Endothelial cell of umbilical vein (primary cell): ENCODE data around the gene MACROH2A2. TPM values are rescaled to one million over a fixed set of nuclear protein-coding genes. Genes with fewer than 3 reads are reported as not detected.

ENCODE experiments used
- BruUV-seq: library from RNA; stranded (reverse); fragments of 400-500 nt; replicated peaks from 2 replicates; lab custom pipeline; 2021; lab: Mats Ljungman, UMichigan
- CTCF ChIA-PET: fragments of 300-600, 350-600 bp; sonication (Branson Sonifier 250); formaldehyde crosslinking; loops from one replicate; lab custom pipeline; 2021; ENCODE audit warnings: antibody characterized with exemption, inconsistent platforms; lab: Charles Lee
- POLR2A ChIA-PET: fragments of 300-600, 350-600 bp; sonication (Branson Sonifier 250); formaldehyde crosslinking; loops from one replicate; lab custom pipeline; 2021; ENCODE audit warnings: antibody characterized with exemption, inconsistent platforms; lab: Charles Lee
- DNase-seq: peaks from one replicate; pipeline ENCODE4 v3.0.0-alpha.2; 2011; ENCODE audit warnings: low read depth, low spot score
- FAIRE-seq: peaks from 2 replicates; lab custom pipeline; 2011; peaks lifted over from hg19 to GRCh38; lab: Jason Lieb, UNC
- H2AFZ ChIP-seq: 2 replicates; pipeline ENCODE4 v1.6.0; 2012; ENCODE audit warnings: low read depth, low read length, control low read depth, inconsistent platforms
- H3K27ac ChIP-seq: 2 replicates; pipeline ENCODE4 v1.5.1; 2011; ENCODE audit warnings: low read depth, mild to moderate bottlenecking, control low read depth, low read length, moderate library complexity; ENCODE audit not compliant: insufficient read depth
- H3K27me3 ChIP-seq, 2 experiments: 2 replicates each; pipeline versions ENCODE4 v1.6.0 to v1.6.1; 2011; ENCODE audit warnings: low read length in 2 of 2, mixed read lengths in 1 of 2; ENCODE audit not compliant: control insufficient read depth in 2 of 2, insufficient read depth in 2 of 2
- H3K36me3 ChIP-seq, 2 experiments: 2 replicates in 1 of 2; 3 replicates in 1 of 2; pipeline ENCODE4 v1.5.1; 2011; ENCODE audit warnings: low read length in 2 of 2, mild to moderate bottlenecking in 1 of 2, moderate library complexity in 1 of 2; ENCODE audit not compliant: control insufficient read depth in 2 of 2, insufficient read depth in 2 of 2; ENCODE audit errors: extremely low read depth in 1 of 2
- H3K4me1 ChIP-seq: 3 replicates; pipeline ENCODE4 v1.5.1; 2011; ENCODE audit warnings: mild to moderate bottlenecking, low read length; ENCODE audit not compliant: control insufficient read depth, insufficient read depth; ENCODE audit errors: extremely low read depth
- H3K4me2 ChIP-seq: 2 replicates; pipeline ENCODE4 v1.6.1; 2011; ENCODE audit warnings: low read length, control low read depth, mixed read lengths; ENCODE audit not compliant: insufficient read depth
- H3K4me3 ChIP-seq, 3 experiments: fragments of 200-600 bp in 1 of 3; sonication (generic), shearing (Covaris generic) in 1 of 3; replicated peaks in 1 of 3; 2 replicates each; pipeline ENCODE4 v1.5.1; 2011 to 2016; ENCODE audit warnings: control low read depth in 3 of 3, low read length in 3 of 3, mild to moderate bottlenecking in 2 of 3, inconsistent platforms in 1 of 3, low read depth in 1 of 3, moderate library complexity in 1 of 3; ENCODE audit not compliant: insufficient read depth in 1 of 3
- H3K79me2 ChIP-seq: 2 replicates; pipeline ENCODE4 v1.6.0; 2012; ENCODE audit warnings: low read length, inconsistent platforms; ENCODE audit not compliant: control insufficient read depth, insufficient read depth
- H3K9ac ChIP-seq: replicated peaks from 2 replicates; pipeline ENCODE3; 2011; ENCODE audit warnings: low read length, control low read depth; ENCODE audit not compliant: insufficient read depth; ENCODE audit errors: extremely low read depth
- H3K9me1 ChIP-seq: replicated peaks from 3 replicates; pipeline ENCODE4 v1.6.0; 2011; ENCODE audit warnings: mild to moderate bottlenecking, low read length; ENCODE audit not compliant: control insufficient read depth, insufficient read depth; ENCODE audit errors: extremely low read depth
- H3K9me3 ChIP-seq: replicated peaks from 2 replicates; pipeline ENCODE4 v1.5.1; 2012; ENCODE audit warnings: low read length, inconsistent platforms; ENCODE audit not compliant: control insufficient read depth, insufficient read depth
- H4K20me1 ChIP-seq: replicated peaks from 2 replicates; pipeline ENCODE3; 2011; ENCODE audit warnings: mild to moderate bottlenecking, low read length; ENCODE audit not compliant: control insufficient read depth, insufficient read depth; ENCODE audit errors: extremely low read depth
- EZH2 ChIP-seq: IDR thresholded peaks from 2 replicates; pipeline ENCODE4 v1.6.1; 2012; ENCODE audit warnings: borderline replicate concordance, low read depth, mild to moderate bottlenecking, moderate library complexity, low read length, inconsistent platforms; ENCODE audit not compliant: severe bottlenecking
- FOS ChIP-seq: IDR thresholded peaks from 2 replicates; pipeline ENCODE4 v1.6.1; 2011; ENCODE audit warnings: mild to moderate bottlenecking, low read length, moderate library complexity, borderline replicate concordance; ENCODE audit not compliant: insufficient read depth
- GATA2 ChIP-seq: IDR thresholded peaks from 2 replicates; pipeline ENCODE4 v1.7.0; 2011; ENCODE audit warnings: low read depth, mild to moderate bottlenecking, moderate library complexity, mixed read lengths, low read length; ENCODE audit not compliant: insufficient read length, insufficient read depth
- JUN ChIP-seq: IDR thresholded peaks from 2 replicates; pipeline ENCODE4 v1.6.1; 2011; ENCODE audit warnings: borderline replicate concordance, low read depth; ENCODE audit not compliant: insufficient read length, insufficient read depth
- MAX ChIP-seq: IDR thresholded peaks from 2 replicates; pipeline ENCODE4 v1.6.1; 2011; ENCODE audit not compliant: insufficient read depth, insufficient read length
- MYC ChIP-seq: IDR thresholded peaks from one replicate; pipeline ENCODE4 v1.6.1; 2011; ENCODE audit warnings: mild to moderate bottlenecking, low read depth, low read length
- POLR2A ChIP-seq: IDR thresholded peaks from 2 replicates; pipeline ENCODE4 v1.6.1; 2012; ENCODE audit warnings: low read depth, mild to moderate bottlenecking, control low read depth, low read length
- POLR2AphosphoS5 ChIP-seq: IDR thresholded peaks from 2 replicates; pipeline ENCODE4 v1.6.1; 2012; ENCODE audit warnings: low read depth, mild to moderate bottlenecking, control low read depth, low read length, moderate library complexity; ENCODE audit not compliant: insufficient read depth
- dilution Hi-C: fragments of 300-500 bp; cut with MboI; formaldehyde crosslinking; loops from one replicate; pipeline ENCODE4 v1.15.0; 2019; ENCODE audit warnings: low sequenced_read_pairs; ENCODE audit not compliant: extremely low pct_ligation_motif_present
- intact Hi-C: fragments of 100-400 bp; cut with micrococcal nuclease; formaldehyde crosslinking; loops from one replicate; pipeline ENCODE4 v1.10.0; 2022
- polyA plus RNA-seq, 4 experiments: library from polyadenylated mRNA; depleted of rRNA in 3 of 4; stranded (reverse) in 3 of 4; unstranded in 1 of 4; fragments of >200 nt; gene quantifications; 2 replicates each; pipeline versions ENCODE4 v1.2.1 to v1.2.3, GENCODE V29; 2011 to 2012; ENCODE audit warnings: missing spikeins in 1 of 4
- total RNA-seq: library from RNA; stranded (reverse); gene quantifications from 2 replicates; pipeline ENCODE4 v1.2.3, GENCODE V29; 2021
- TF ChIP-seq, protein P1 (sequence below), 2 donors: IDR thresholded peaks; 1 replicate in 1 of 2; 2 replicates in 1 of 2; pipeline ENCODE4 v1.5.1; 2011; ENCODE audit warnings: low read length in 2 of 2, mild to moderate bottlenecking in 2 of 2, moderate library complexity in 2 of 2, control low read depth in 1 of 2, inconsistent platforms in 1 of 2, low read depth in 1 of 2; ENCODE audit not compliant: insufficient read depth in 1 of 2; ENCODE audit errors: extremely low read depth in 1 of 2

Gene MACROH2A2
- total and polyA plus RNA-seq, 2 donors (not counting 3 experiments of a cell fraction or from before 2014, with no cell fraction given), result 0.08 TPM; not detected in 1

DNA sequence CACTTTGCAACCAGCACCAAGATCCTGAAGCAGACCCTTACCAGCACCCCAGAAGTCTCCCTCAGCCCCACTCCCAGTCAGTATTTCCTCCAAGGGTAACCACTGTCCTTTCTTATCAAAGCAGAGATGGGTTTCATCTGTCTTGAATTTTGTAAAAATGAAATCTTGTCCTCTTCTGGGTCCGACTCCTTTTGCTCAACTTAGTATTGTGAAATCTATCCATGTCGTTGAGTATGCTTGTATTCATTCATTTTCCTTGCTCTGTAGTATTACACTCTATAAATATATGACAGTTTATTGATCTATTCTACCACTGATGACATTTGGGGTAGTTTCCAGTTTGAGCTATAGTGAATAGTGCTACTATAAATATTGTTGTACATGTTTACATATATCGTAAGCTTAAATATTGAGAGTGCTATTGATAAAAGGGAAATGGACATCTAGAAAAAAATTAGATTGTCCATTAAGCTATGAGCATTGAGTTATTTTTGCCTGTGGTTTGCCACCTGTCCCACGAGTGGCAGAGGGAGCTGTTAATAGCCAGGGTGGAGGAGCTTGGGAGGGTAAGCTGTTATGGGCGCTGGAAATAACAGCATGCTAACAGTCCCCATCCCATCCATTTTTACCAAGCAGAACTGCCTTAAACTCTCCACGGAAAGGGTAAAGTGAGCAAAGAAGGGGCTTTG is 43.5 kb downstream of the MACROH2A2 start:
- Histone ChIP-seq H3K36me3 (no peaks in the 10 kb centered on the region), H3K4me3 (no peak overlapping the region), H3K4me1 (no peaks in the 10 kb centered on the region), H3K9me1 (no peaks in the 10 kb centered on the region), H3K27me3 (peaks cover 6 to 34% of the 10 kb centered on the region in 2 experiments), H3K79me2 (no peaks in the 10 kb centered on the region), H3K9me3 (no peaks in the 10 kb centered on the region), H3K4me2 (no peak overlapping the region), H3K27ac (no peak overlapping the region), H2AFZ (no peak overlapping the region), H3K9ac (no peak overlapping the region), H4K20me1 (no peaks in the 10 kb centered on the region)
- dilution Hi-C loops (no loop called here), intact Hi-C loops (no loop called here)
- FAIRE-seq (no peak), DNase-seq (no peak)
- ChIA-PET CTCF (interaction anchor here (1.3 to 4.6 kb wide), 4 partner anchors 10 to 24 kb away, joined by 3 to 30 read pairs (median 6); no protein-coding TSS in a partner anchor), POLR2A (no interaction called here)
- no TSS peak for BruUV-seq
- TF ChIP-seq JUN, result no peak
- no peak for TF ChIP-seq MYC
- TF ChIP-seq MAX, result no peak
- TF ChIP-seq EZH2, result no peak
- TF ChIP-seq FOS, result no peak
- TF ChIP-seq POLR2AphosphoS5, result no peak
- TF ChIP-seq, protein P1, sequence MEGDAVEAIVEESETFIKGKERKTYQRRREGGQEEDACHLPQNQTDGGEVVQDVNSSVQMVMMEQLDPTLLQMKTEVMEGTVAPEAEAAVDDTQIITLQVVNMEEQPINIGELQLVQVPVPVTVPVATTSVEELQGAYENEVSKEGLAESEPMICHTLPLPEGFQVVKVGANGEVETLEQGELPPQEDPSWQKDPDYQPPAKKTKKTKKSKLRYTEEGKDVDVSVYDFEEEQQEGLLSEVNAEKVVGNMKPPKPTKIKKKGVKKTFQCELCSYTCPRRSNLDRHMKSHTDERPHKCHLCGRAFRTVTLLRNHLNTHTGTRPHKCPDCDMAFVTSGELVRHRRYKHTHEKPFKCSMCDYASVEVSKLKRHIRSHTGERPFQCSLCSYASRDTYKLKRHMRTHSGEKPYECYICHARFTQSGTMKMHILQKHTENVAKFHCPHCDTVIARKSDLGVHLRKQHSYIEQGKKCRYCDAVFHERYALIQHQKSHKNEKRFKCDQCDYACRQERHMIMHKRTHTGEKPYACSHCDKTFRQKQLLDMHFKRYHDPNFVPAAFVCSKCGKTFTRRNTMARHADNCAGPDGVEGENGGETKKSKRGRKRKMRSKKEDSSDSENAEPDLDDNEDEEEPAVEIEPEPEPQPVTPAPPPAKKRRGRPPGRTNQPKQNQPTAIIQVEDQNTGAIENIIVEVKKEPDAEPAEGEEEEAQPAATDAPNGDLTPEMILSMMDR (IDR thresholded peaks at IDR 0.05; ENCODE audit: extremely low read depth in 1 of 2, insufficient read depth in 1 of 2, low read depth in 1 of 2, low read length in 2 of 2), result no peak
- no peak for TF ChIP-seq GATA2
- TF ChIP-seq POLR2A, result no peak
